SK-N-SH treated with all-trans-retinoic acid at 6 μM for 48 hours (cell line): Measurements from ENCODE around the gene FGF22.

Experiments used
- ATAC-seq: fragments of 200-7000 bp; cut with Tn5 transposase; 3 replicates; pipeline ENCODE4 v1.9.1; 2020; ENCODE audit warnings: mild to moderate bottlenecking, moderate library complexity
- ARNTL ChIP-seq: fragments of 450-650 bp; formaldehyde crosslinking; IDR thresholded peaks from 2 replicates; pipeline ENCODE4 v1.5.0; 2020; ENCODE audit warnings: low read depth, mild to moderate bottlenecking, moderate library complexity, borderline replicate concordance
- BACH2 ChIP-seq: fragments of 250-450 bp; sonication (Bioruptor Pico); IDR thresholded peaks from 2 replicates; pipeline ENCODE4 v1.9.0; 2021; ENCODE audit warnings: mild to moderate bottlenecking, borderline replicate concordance
- CSDC2 ChIP-seq: fragments of 250-450 bp; sonication (Bioruptor Pico); IDR thresholded peaks from 2 replicates; pipeline ENCODE4 v1.5.0; 2020; ENCODE audit warnings: mild to moderate bottlenecking, moderate library complexity
- ESRRG ChIP-seq: fragments of 250-450 bp; sonication (Bioruptor Pico); IDR thresholded peaks from 2 replicates; pipeline ENCODE4 v1.6.1; 2021; ENCODE audit warnings: mild to moderate bottlenecking
- GLIS3 ChIP-seq: fragments of 250-450 bp; sonication (Bioruptor Pico); IDR thresholded peaks from 2 replicates; pipeline ENCODE4 v1.5.0; 2020; ENCODE audit warnings: mild to moderate bottlenecking, moderate library complexity
- ISL1 ChIP-seq: fragments of 250-450 bp; sonication (Bioruptor Pico); IDR thresholded peaks from 2 replicates; pipeline ENCODE4 v2.1.2; 2022; ENCODE audit warnings: mild to moderate bottlenecking, moderate library complexity
- OSR1 ChIP-seq: fragments of 250-450 bp; sonication (Bioruptor Pico); IDR thresholded peaks from 2 replicates; pipeline ENCODE4 v1.8.0; 2022; ENCODE audit warnings: moderate library complexity, mild to moderate bottlenecking, inconsistent platforms
- PPARA ChIP-seq: fragments of 250-450 bp; sonication (Bioruptor Pico); IDR thresholded peaks from 2 replicates; pipeline ENCODE4 v1.5.0; 2020; ENCODE audit warnings: mild to moderate bottlenecking, borderline replicate concordance
- RARB ChIP-seq: fragments of 250-450 bp; sonication (Bioruptor Pico); IDR thresholded peaks from 2 replicates; pipeline ENCODE4 v1.8.0; 2021; ENCODE audit warnings: mild to moderate bottlenecking, moderate library complexity
- SNAI2 ChIP-seq: fragments of 250-450 bp; sonication (Bioruptor Pico); IDR thresholded peaks from 2 replicates; pipeline ENCODE4 v1.5.0; 2020; ENCODE audit warnings: mild to moderate bottlenecking, moderate library complexity
- TCF4 ChIP-seq: fragments of 250-450 bp; sonication (Bioruptor Pico); IDR thresholded peaks from 2 replicates; pipeline ENCODE4 v1.8.0; 2021; ENCODE audit warnings: mild to moderate bottlenecking, moderate library complexity, borderline replicate concordance
- TOX ChIP-seq: fragments of 250-450 bp; sonication (Bioruptor Pico); IDR thresholded peaks from 2 replicates; pipeline ENCODE4 v1.8.0; 2021; ENCODE audit warnings: mild to moderate bottlenecking, moderate library complexity, borderline replicate concordance
- ZC3H10 ChIP-seq: fragments of 250-450 bp; sonication (Bioruptor Pico); IDR thresholded peaks from 2 replicates; pipeline ENCODE4 v1.5.1; 2021; ENCODE audit warnings: mild to moderate bottlenecking, moderate library complexity
- ZFP3 ChIP-seq: fragments of 250-450 bp; sonication (Bioruptor Pico); IDR thresholded peaks from 2 replicates; pipeline ENCODE4 v1.5.0; 2020; ENCODE audit warnings: mild to moderate bottlenecking, moderate library complexity
- ZFP30 ChIP-seq: fragments of 450-650 bp; formaldehyde crosslinking; IDR thresholded peaks from 2 replicates; pipeline ENCODE4 v1.5.0; 2022; ENCODE audit warnings: mild to moderate bottlenecking, moderate library complexity
- ZNF565 ChIP-seq: fragments of 450-650 bp; formaldehyde crosslinking; conservative IDR thresholded peaks from 2 replicates; pipeline ENCODE4 v1.5.0; 2020; ENCODE audit warnings: low read depth, mild to moderate bottlenecking, moderate library complexity
- ZNF8 ChIP-seq: fragments of 450-650 bp; formaldehyde crosslinking; IDR thresholded peaks from 2 replicates; pipeline ENCODE4 v1.5.0; 2020; ENCODE audit warnings: mild to moderate bottlenecking, moderate library complexity
- TF ChIP-seq, protein P1 (sequence below): fragments of 250-450 bp; sonication (Bioruptor Pico); IDR thresholded peaks from 2 replicates; pipeline ENCODE4 v1.8.0; 2020; ENCODE audit warnings: mild to moderate bottlenecking, moderate library complexity, borderline replicate concordance
- TF ChIP-seq, protein P2 (sequence below): fragments of 250-450 bp; sonication (Bioruptor Pico); IDR thresholded peaks from 2 replicates; pipeline ENCODE4 v1.5.1; 2020; ENCODE audit warnings: low read depth, mild to moderate bottlenecking, moderate library complexity
- TF ChIP-seq, protein P3 (sequence below): fragments of 250-450 bp; sonication (Bioruptor Pico); IDR thresholded peaks from 2 replicates; pipeline ENCODE4 v1.5.1; 2021; ENCODE audit warnings: mild to moderate bottlenecking, moderate library complexity
- TF ChIP-seq, protein P4 (sequence below): fragments of 250-450 bp; sonication (Bioruptor Pico); IDR thresholded peaks from 2 replicates; pipeline ENCODE4 v1.5.0; 2020; ENCODE audit warnings: mild to moderate bottlenecking, moderate library complexity
- TF ChIP-seq, protein P5 (sequence below): fragments of 250-450 bp; sonication (Bioruptor Pico); IDR thresholded peaks from 2 replicates; pipeline ENCODE4 v1.8.0; 2021; ENCODE audit warnings: low read depth, mild to moderate bottlenecking, moderate library complexity, borderline replicate concordance

Gene FGF22

DNA sequence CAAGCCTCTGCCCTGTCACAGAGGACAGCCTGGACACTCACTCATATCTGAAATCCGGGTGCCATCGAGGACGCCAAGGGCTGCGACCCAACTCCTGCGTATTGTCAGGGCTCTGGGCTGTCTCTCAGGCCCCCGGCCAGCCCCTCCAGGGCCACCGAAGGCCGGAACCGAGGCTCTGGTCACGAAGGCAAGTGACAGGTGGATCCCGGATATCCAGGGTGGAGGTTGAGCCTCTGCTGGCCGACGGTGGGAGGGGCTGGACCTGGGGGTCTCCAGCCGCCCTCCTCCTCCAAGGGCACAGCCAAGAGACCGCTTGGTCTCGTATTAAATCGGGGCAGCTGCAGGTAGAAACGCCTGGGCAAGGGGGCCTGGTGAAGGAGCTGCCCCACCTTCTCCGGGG is 17.9 kb downstream of the FGF22 start:
- no peak for ATAC-seq
- no peak for TF ChIP-seq GLIS3 (CRISPR knock-in tag)
- TF ChIP-seq, protein P1, sequence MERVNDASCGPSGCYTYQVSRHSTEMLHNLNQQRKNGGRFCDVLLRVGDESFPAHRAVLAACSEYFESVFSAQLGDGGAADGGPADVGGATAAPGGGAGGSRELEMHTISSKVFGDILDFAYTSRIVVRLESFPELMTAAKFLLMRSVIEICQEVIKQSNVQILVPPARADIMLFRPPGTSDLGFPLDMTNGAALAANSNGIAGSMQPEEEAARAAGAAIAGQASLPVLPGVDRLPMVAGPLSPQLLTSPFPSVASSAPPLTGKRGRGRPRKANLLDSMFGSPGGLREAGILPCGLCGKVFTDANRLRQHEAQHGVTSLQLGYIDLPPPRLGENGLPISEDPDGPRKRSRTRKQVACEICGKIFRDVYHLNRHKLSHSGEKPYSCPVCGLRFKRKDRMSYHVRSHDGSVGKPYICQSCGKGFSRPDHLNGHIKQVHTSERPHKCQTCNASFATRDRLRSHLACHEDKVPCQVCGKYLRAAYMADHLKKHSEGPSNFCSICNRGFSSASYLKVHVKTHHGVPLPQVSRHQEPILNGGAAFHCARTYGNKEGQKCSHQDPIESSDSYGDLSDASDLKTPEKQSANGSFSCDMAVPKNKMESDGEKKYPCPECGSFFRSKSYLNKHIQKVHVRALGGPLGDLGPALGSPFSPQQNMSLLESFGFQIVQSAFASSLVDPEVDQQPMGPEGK (CRISPR knock-in tag): no peak
- no peak for TF ChIP-seq RARB (CRISPR knock-in tag)
- TF ChIP-seq, protein P2, sequence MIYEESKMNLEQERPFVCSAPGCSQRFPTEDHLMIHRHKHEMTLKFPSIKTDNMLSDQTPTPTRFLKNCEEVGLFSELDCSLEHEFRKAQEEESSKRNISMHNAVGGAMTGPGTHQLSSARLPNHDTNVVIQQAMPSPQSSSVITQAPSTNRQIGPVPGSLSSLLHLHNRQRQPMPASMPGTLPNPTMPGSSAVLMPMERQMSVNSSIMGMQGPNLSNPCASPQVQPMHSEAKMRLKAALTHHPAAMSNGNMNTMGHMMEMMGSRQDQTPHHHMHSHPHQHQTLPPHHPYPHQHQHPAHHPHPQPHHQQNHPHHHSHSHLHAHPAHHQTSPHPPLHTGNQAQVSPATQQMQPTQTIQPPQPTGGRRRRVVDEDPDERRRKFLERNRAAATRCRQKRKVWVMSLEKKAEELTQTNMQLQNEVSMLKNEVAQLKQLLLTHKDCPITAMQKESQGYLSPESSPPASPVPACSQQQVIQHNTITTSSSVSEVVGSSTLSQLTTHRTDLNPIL (CRISPR knock-in tag): no peak
- no peak for TF ChIP-seq ZNF8 (CRISPR knock-in tag)
- no peak for TF ChIP-seq ARNTL (CRISPR knock-in tag)
- TF ChIP-seq, protein P3, sequence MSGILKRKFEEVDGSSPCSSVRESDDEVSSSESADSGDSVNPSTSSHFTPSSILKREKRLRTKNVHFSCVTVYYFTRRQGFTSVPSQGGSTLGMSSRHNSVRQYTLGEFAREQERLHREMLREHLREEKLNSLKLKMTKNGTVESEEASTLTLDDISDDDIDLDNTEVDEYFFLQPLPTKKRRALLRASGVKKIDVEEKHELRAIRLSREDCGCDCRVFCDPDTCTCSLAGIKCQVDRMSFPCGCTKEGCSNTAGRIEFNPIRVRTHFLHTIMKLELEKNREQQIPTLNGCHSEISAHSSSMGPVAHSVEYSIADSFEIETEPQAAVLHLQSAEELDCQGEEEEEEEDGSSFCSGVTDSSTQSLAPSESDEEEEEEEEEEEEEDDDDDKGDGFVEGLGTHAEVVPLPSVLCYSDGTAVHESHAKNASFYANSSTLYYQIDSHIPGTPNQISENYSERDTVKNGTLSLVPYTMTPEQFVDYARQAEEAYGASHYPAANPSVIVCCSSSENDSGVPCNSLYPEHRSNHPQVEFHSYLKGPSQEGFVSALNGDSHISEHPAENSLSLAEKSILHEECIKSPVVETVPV (CRISPR knock-in tag): no peak
- TF ChIP-seq, protein P4, sequence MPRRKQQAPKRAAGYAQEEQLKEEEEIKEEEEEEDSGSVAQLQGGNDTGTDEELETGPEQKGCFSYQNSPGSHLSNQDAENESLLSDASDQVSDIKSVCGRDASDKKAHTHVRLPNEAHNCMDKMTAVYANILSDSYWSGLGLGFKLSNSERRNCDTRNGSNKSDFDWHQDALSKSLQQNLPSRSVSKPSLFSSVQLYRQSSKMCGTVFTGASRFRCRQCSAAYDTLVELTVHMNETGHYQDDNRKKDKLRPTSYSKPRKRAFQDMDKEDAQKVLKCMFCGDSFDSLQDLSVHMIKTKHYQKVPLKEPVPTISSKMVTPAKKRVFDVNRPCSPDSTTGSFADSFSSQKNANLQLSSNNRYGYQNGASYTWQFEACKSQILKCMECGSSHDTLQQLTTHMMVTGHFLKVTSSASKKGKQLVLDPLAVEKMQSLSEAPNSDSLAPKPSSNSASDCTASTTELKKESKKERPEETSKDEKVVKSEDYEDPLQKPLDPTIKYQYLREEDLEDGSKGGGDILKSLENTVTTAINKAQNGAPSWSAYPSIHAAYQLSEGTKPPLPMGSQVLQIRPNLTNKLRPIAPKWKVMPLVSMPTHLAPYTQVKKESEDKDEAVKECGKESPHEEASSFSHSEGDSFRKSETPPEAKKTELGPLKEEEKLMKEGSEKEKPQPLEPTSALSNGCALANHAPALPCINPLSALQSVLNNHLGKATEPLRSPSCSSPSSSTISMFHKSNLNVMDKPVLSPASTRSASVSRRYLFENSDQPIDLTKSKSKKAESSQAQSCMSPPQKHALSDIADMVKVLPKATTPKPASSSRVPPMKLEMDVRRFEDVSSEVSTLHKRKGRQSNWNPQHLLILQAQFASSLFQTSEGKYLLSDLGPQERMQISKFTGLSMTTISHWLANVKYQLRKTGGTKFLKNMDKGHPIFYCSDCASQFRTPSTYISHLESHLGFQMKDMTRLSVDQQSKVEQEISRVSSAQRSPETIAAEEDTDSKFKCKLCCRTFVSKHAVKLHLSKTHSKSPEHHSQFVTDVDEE (CRISPR knock-in tag): no peak
- no peak for TF ChIP-seq ZNF565 (CRISPR knock-in tag)
- TF ChIP-seq ISL1: no peak
- TF ChIP-seq OSR1 (CRISPR knock-in tag): no peak
- no peak for TF ChIP-seq PPARA (CRISPR knock-in tag)
- no peak for TF ChIP-seq TOX (CRISPR knock-in tag)

DNA sequence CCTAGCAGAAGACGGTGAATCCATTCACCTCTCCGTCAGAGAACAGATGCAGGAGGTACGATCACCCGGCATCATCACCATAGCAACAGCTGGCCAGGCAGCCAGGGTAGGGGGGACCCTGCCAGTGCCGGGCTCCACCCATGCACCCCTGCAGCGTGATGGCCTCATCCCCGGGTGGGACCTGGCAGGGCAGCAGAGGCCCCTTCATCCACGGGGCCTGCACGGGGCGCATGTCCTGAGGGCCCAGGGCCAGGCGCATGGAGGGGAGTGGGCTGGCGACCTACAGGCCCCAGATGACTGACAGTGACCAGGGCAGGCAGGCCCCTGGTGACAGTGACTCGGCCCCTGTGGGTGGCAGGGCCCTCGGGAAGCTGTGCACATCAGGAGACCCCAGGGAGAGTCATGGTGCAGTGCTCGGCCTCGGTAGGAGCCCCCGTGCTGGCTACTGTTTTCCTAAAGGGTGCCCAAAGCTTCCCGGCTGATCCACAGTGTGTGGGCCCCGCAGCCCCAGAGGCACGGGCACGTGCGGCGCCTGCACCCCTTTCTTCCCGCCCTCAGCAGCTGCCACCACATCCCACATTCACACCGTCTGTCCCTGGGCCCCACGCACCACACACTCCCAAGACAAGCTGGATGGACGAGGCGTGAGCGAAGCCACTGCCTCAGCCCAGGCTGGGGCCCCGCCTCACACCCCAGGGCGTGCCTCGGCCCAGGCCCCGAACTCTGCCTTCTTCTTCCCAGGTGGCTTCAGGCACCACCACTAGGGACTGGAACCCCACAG is 18.6 kb downstream of the FGF22 start:
- TF ChIP-seq, protein P3 (CRISPR knock-in tag): no peak
- TF ChIP-seq GLIS3 (CRISPR knock-in tag): no peak
- no peak for TF ChIP-seq ZNF8 (CRISPR knock-in tag)
- no peak for TF ChIP-seq ZNF565 (CRISPR knock-in tag)
- no peak for TF ChIP-seq ESRRG
- TF ChIP-seq PPARA (CRISPR knock-in tag): no peak
- TF ChIP-seq, protein P5, sequence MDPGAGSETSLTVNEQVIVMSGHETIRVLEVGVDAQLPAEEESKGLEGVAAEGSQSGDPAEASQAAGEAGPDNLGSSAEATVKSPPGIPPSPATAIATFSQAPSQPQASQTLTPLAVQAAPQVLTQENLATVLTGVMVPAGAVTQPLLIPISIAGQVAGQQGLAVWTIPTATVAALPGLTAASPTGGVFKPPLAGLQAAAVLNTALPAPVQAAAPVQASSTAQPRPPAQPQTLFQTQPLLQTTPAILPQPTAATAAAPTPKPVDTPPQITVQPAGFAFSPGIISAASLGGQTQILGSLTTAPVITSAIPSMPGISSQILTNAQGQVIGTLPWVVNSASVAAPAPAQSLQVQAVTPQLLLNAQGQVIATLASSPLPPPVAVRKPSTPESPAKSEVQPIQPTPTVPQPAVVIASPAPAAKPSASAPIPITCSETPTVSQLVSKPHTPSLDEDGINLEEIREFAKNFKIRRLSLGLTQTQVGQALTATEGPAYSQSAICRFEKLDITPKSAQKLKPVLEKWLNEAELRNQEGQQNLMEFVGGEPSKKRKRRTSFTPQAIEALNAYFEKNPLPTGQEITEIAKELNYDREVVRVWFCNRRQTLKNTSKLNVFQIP (CRISPR knock-in tag): no peak
- no peak for TF ChIP-seq RARB (CRISPR knock-in tag)
- TF ChIP-seq CSDC2 (CRISPR knock-in tag): no peak
- TF ChIP-seq ZFP30 (CRISPR knock-in tag): no peak
- TF ChIP-seq, protein P4 (CRISPR knock-in tag): no peak
- TF ChIP-seq ISL1: no peak
- TF ChIP-seq SNAI2 (CRISPR knock-in tag): no peak
- TF ChIP-seq ZC3H10 (CRISPR knock-in tag): no peak
- TF ChIP-seq TCF4 (CRISPR knock-in tag): no peak
- TF ChIP-seq BACH2 (CRISPR knock-in tag): no peak
- TF ChIP-seq ZFP3 (CRISPR knock-in tag): no peak
- TF ChIP-seq, all 23 proteins: peak for 0
- no peak for ATAC-seq
